HG03558 (cell line): ENCODE data around the gene TRMT11.

Experiments
- ATAC-seq: cut with Tn5 transposase; IDR thresholded peaks from one replicate; pipeline ENCODE4 v1.9.1; 2021; ENCODE audit warnings: moderate number of reproducible peaks; ENCODE audit not compliant: unreplicated experiment; ENCODE audit errors: extremely low read depth

The TRMT11 gene

GRCh38 chr6:126067073-126067472 lies 80.7 kb downstream of the TRMT11 start:
- no peak for ATAC-seq

DNA sequence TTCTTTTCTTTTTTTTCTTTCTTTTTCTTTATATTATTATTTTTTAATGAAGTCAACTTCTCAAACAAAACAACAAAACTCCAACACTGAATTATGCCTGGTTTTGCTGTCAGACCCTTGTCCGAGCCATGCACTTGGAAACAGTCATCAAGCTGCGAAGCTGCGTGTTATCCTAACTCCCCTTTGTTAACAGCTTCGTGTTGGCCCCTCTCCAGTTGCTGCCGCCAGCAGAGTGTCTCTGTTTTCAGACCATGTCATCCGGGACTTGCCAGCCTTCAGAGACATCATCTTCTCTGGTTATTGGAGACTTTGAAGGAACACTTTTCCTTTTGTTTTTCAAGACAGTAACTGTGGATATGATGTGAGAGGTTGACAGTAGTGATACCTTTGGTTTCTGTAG lies 83.1 kb downstream of the TRMT11 start:
- ATAC-seq, result no peak

DNA sequence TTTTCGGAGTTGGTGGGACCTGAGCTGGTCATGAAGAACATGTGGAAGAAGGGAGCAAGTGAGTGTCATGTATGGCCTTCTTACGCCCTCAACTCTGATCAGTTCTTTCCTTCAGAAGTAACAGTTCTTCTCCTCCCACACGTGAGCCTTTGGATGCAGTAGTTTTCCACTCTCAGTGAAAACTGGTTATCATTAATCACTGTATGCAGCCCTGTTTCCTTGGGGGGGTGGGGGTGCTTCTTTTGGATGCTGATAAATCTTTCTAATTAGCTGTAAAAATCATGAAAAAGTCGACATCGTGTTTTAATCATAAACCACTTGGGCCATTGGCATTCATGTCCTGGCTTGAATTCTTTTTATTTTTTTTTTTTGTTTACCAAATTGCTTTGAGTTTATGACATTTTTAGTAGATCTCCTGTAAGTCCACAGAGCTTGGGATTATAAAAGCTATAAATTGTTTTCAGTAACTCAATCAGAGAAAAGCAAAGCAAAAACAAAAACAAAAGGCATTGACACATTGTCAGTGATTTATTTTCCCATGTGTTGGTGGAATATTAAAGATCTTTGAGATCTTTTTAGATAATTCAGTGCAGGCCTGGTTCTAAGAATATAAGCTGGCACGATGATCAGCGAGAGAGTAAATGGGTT lies 84.8 kb downstream of the TRMT11 start:
- ATAC-seq, result no peak

DNA sequence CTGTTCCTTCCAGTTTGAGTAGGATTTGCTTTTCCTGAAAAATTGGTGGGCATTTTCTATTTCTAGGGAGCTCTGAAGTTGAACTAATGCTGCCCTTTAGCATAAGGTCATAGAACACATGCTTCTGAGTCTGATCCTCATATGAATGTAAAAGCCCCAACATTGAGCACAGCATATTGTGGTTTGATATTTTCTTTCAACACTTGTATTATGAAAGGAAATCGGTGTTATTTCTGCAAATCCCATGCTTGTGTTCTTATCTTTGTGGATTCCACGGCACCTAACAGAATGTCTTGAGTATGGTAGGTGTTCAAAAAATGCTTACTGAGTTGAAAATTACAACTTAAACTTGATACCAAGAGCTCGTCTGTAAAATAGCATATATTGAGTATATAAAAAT lies 85.8 kb downstream of the TRMT11 start:
- ATAC-seq, result no peak

DNA sequence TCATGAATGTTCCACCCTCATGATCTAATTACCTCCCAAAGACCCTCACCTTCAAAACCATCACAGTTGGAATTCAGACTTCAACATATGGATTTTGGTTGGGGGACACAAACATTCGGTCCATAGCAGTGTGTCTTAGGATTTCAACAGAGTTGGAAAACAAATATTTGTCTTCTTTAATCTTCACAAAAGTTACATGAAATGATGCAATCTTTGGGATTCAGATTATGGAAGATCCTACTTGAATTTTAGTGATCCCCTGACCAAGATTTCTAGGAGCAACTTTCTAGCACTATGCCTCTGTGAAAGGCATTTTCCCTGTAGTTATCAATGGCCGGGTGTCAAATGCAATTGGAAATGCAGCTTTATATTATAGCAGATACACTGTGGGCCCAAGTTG lies 86.5 kb downstream of the TRMT11 start:
- ATAC-seq, result no peak

DNA sequence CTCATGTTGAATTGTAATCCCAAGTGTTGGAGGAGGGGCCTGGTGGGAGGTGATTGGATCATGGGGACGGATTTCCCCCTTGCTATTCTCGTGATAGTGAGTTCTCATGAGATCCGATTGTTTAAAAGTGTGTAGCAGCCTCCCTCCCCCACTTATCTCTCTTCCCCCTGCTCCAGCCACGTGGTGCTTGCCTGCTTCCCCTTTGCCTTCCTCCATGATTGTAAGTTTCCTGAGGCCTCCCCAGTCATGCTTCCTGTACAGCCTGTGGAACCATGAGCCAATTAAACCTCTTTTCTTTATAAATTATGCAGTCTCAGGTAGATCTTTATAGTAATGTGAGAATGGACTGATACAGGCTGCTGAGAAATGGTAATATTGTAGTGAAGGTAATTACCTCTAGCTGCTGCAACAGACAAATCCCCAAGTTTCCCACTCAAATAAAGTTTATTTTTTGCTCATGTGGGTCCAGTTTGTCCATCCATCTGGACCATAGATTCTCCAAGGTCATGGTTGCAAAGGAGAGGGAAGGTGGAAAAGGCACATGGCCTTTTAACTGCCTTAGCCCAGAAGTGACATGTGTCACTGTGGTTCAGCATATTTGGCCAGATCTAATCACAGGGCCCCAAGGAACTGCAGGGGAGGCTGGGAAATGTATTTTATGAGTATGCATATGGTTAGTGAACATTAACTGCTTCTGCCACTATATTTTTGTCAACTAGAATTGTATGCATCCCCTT lies 89.2 kb downstream of the TRMT11 start:
- no peak for ATAC-seq

GRCh38 chr6:126076992-126077664 lies 90.8 kb downstream of the TRMT11 start:
- no peak for ATAC-seq

DNA sequence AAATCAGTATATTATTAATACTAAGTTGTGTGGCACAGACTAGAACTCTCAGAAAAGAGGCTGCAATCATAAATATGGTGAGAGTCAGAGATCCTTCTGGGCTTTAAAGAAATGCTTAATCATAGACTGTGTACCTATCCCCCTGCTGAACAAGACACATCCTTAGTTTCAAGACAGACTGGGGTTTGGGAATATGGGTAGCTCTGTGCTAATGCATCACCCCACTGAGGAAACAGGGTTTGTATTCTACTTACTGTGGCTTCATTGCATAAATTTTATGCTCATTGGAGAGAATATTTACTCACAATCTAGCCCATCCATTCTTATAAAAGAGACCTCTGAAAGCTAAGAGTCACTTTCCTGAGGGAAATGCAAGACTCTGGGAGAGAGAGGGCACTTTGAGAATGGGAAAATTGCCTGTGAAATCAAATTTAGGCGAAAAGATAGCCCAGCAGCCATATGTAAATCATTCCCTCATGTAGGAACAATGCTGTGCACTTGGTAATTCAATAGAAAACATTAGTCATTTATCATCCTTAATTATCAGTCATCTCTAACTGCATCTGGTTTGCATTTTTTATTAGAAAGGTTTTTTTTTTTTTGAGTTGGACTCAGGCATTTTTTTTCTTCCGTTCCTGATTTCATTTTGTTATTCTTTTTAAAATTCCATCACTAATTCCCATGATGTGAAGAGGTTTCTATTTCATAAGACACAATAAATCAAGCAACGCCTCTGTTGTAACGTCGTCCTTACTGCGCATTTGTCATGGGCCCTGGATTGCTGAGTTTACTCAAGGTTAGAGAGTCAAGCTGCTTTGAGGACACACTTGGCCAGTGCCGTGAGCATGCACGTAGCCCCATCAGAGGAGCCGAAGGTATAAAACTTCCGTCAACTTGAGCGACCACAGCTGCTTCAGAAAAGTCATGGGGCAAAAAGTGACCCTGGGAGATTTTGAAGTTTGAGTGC lies 91.8 kb downstream of the TRMT11 start:
- ATAC-seq, result no peak

- ATAC-seq, result no peak
These were observed 97.5 kb downstream of the TRMT11 start for GRCh38 chr6:126083875-126084274.

- peak; percentile 69 for ATAC-seq
These were observed 100.2 kb downstream of the TRMT11 start for GRCh38 chr6:126086560-126086959.
